Keratinocyte (primary cell): ENCODE data around the gene MED27. TPM values are rescaled to one million over a fixed set of nuclear protein-coding genes. Genes with fewer than 3 reads are reported as not detected.
A peak's percentile ranks its signal among the peaks of the same experiment; 100 is the strongest.

ENCODE experiments used
- DNase-seq: peaks from one replicate; pipeline ENCODE4 v3.0.0-alpha.2; 2011; ENCODE audit warnings: low read depth, missing footprints, low spot score
- FAIRE-seq: peaks from 2 replicates; lab custom pipeline; 2011; peaks lifted over from hg19 to GRCh38; lab: Jason Lieb, UNC
- H2AFZ ChIP-seq: 2 replicates; pipeline ENCODE4 v1.6.0; 2012; ENCODE audit warnings: low read length, control low read depth, inconsistent platforms; ENCODE audit not compliant: control insufficient read depth
- H3K27ac ChIP-seq: 2 replicates; pipeline ENCODE4 v1.5.1; 2011; ENCODE audit warnings: low read length; ENCODE audit not compliant: control insufficient read depth, insufficient read depth
- H3K27me3 ChIP-seq: 3 replicates; pipeline ENCODE4 v1.6.0; 2011; ENCODE audit warnings: low read length; ENCODE audit not compliant: control insufficient read depth, insufficient read depth; ENCODE audit errors: extremely low read depth
- H3K36me3 ChIP-seq, 2 experiments: 2 replicates in 1 of 2; 3 replicates in 1 of 2; pipeline ENCODE4 v1.5.1; 2011; ENCODE audit warnings: low read length in 2 of 2, mild to moderate bottlenecking in 1 of 2; ENCODE audit not compliant: control insufficient read depth in 2 of 2, insufficient read depth in 2 of 2; ENCODE audit errors: extremely low read depth in 1 of 2
- H3K4me1 ChIP-seq: 3 replicates; pipeline ENCODE4 v1.5.1; 2011; ENCODE audit warnings: low read length; ENCODE audit not compliant: control insufficient read depth, insufficient read depth; ENCODE audit errors: extremely low read depth
- H3K4me2 ChIP-seq: 3 replicates; pipeline ENCODE4 v1.6.0; 2011; ENCODE audit warnings: low read depth, low read length; ENCODE audit not compliant: control insufficient read depth, insufficient read depth; ENCODE audit errors: extremely low read depth
- H3K4me3 ChIP-seq, 3 experiments: fragments of 200-600 bp in 1 of 3; sonication (generic) in 1 of 3; 2 replicates in 2 of 3; 3 replicates in 1 of 3; pipeline ENCODE4 v1.5.1; 2011 to 2016; ENCODE audit warnings: low read length in 3 of 3, mild to moderate bottlenecking in 3 of 3, control low read depth in 2 of 3, inconsistent platforms in 1 of 3, low read depth in 1 of 3, mixed read lengths in 1 of 3, mixed run types in 1 of 3, moderate library complexity in 1 of 3; ENCODE audit not compliant: control insufficient read depth in 2 of 3, insufficient read depth in 2 of 3; ENCODE audit errors: extremely low read depth in 1 of 3
- H3K79me2 ChIP-seq: 2 replicates; pipeline ENCODE4 v1.6.0; 2012; ENCODE audit warnings: low read length; ENCODE audit not compliant: control insufficient read depth, insufficient read depth
- H3K9ac ChIP-seq: 3 replicates; pipeline ENCODE4 v1.6.0; 2011; ENCODE audit warnings: low read length; ENCODE audit not compliant: control insufficient read depth, insufficient read depth; ENCODE audit errors: extremely low read depth
- H3K9me1 ChIP-seq: 3 replicates; pipeline ENCODE4 v1.6.0; 2011; ENCODE audit warnings: low read length; ENCODE audit not compliant: control insufficient read depth, insufficient read depth; ENCODE audit errors: extremely low read depth
- H3K9me3 ChIP-seq: 2 replicates; pipeline ENCODE4 v1.5.1; 2012; ENCODE audit warnings: low read depth, low read length; ENCODE audit not compliant: control insufficient read depth
- H4K20me1 ChIP-seq: 3 replicates; pipeline ENCODE4 v1.6.0; 2011; ENCODE audit warnings: low read length; ENCODE audit not compliant: control insufficient read depth, insufficient read depth; ENCODE audit errors: extremely low read depth
- EZH2 ChIP-seq: IDR thresholded peaks from one replicate; pipeline ENCODE4 v1.6.1; 2012; ENCODE audit warnings: inconsistent platforms, mild to moderate bottlenecking, low read length, moderate library complexity
- dilution Hi-C: fragments of 300-500 bp; cut with MboI; formaldehyde crosslinking; loops from one replicate; pipeline ENCODE4 v1.7.0; 2020; ENCODE audit warnings: low sequenced_read_pairs; ENCODE audit not compliant: extremely low pct_ligation_motif_present
- polyA plus RNA-seq, 5 experiments: library from polyadenylated mRNA; depleted of rRNA in 3 of 5; stranded (reverse) in 3 of 5; stranded (forward) in 1 of 5; unstranded in 1 of 5; fragments of >200 nt; gene quantifications; 1 replicate in 1 of 5; 2 replicates in 3 of 5; 3 replicates in 1 of 5; pipeline versions ENCODE4 v1.2.1 to v1.2.3, GENCODE V29; 2011 to 2012; ENCODE audit warnings: missing spikeins in 2 of 5, low read depth in 1 of 5, low replicate concordance in 1 of 5
- TF ChIP-seq, protein P1 (sequence below), 3 experiments: IDR thresholded peaks in 1 of 3; conservative IDR thresholded peaks in 1 of 3; optimal IDR thresholded peaks in 1 of 3; 2 replicates in 2 of 3; 3 replicates in 1 of 3; pipeline versions ENCODE3 to v1.5.1; 2011; ENCODE audit warnings: low read length in 3 of 3, mild to moderate bottlenecking in 3 of 3, moderate library complexity in 2 of 3, control low read depth in 1 of 3, inconsistent platforms in 1 of 3; ENCODE audit not compliant: insufficient read depth in 2 of 3; ENCODE audit errors: extremely low read depth in 1 of 3

MED27 gene
- polyA plus RNA-seq, 1 donor (not counting 4 experiments of a cell fraction or from before 2014, with no cell fraction given), result 39.0 TPM

- dilution Hi-C loops, result no loop called here
- H4K20me1 ChIP-seq, result no peaks in the 10 kb centered on the region
- no peak overlapping the region for H2AFZ ChIP-seq
- no peaks in the 10 kb centered on the region for H3K9me3 ChIP-seq
- TF ChIP-seq, protein P1, sequence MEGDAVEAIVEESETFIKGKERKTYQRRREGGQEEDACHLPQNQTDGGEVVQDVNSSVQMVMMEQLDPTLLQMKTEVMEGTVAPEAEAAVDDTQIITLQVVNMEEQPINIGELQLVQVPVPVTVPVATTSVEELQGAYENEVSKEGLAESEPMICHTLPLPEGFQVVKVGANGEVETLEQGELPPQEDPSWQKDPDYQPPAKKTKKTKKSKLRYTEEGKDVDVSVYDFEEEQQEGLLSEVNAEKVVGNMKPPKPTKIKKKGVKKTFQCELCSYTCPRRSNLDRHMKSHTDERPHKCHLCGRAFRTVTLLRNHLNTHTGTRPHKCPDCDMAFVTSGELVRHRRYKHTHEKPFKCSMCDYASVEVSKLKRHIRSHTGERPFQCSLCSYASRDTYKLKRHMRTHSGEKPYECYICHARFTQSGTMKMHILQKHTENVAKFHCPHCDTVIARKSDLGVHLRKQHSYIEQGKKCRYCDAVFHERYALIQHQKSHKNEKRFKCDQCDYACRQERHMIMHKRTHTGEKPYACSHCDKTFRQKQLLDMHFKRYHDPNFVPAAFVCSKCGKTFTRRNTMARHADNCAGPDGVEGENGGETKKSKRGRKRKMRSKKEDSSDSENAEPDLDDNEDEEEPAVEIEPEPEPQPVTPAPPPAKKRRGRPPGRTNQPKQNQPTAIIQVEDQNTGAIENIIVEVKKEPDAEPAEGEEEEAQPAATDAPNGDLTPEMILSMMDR (optimal IDR thresholded peaks at IDR 0.05 in 1 of 3, IDR thresholded peaks at IDR 0.05 in 1 of 3, conservative IDR thresholded peaks at IDR 0.05 in 1 of 3; ENCODE audit: extremely low read depth in 1 of 3, insufficient read depth in 2 of 3, low read length in 3 of 3), result no peak
- peak overlapping the region; percentile 81 for H3K27ac ChIP-seq
- DNase-seq, result peak; percentile 63
- H3K4me1 ChIP-seq, result peaks cover 62% of the 10 kb centered on the region
- peak overlapping the region; percentile 66 for H3K4me2 ChIP-seq
- no peaks in the 10 kb centered on the region for H3K27me3 ChIP-seq
- H3K9me1 ChIP-seq, result peaks cover 8% of the 10 kb centered on the region
- H3K79me2 ChIP-seq, result peaks cover 36% of the 10 kb centered on the region
- peak; percentile 85 for FAIRE-seq
- peak overlapping the region in 2 of 3 experiments; percentile 39 to 45 for H3K4me3 ChIP-seq
- no peaks in the 10 kb centered on the region for H3K36me3 ChIP-seq
- peak overlapping the region; percentile 57 for H3K9ac ChIP-seq
Observed at GRCh38 chr9:132027752-132028663, 51.7 kb downstream of the MED27 start.

- peak; percentile 82 for DNase-seq
- H3K79me2 ChIP-seq, result peaks cover 38% of the 10 kb centered on the region
- peak overlapping the region; percentile 57 for H3K9ac ChIP-seq
- no peaks in the 10 kb centered on the region for H3K27me3 ChIP-seq
- H3K27ac ChIP-seq, result peak overlapping the region; percentile 81
- H2AFZ ChIP-seq, result no peak overlapping the region
- H3K4me2 ChIP-seq, result peak overlapping the region; percentile 66
- no peaks in the 10 kb centered on the region for H3K9me3 ChIP-seq
- peaks cover 8% of the 10 kb centered on the region for H3K9me1 ChIP-seq
- H3K4me3 ChIP-seq, result peak overlapping the region; percentile 4 to 50 (median 45)
- H3K4me1 ChIP-seq, result peaks cover 62% of the 10 kb centered on the region
- dilution Hi-C loops, result no loop called here
- H4K20me1 ChIP-seq, result no peaks in the 10 kb centered on the region
- peak; percentile 93 for FAIRE-seq
- no peak for TF ChIP-seq EZH2
- TF ChIP-seq, protein P1 (optimal IDR thresholded peaks at IDR 0.05 in 1 of 3, IDR thresholded peaks at IDR 0.05 in 1 of 3, conservative IDR thresholded peaks at IDR 0.05 in 1 of 3; ENCODE audit: extremely low read depth in 1 of 3, insufficient read depth in 2 of 3, low read length in 3 of 3), result no peak
- H3K36me3 ChIP-seq, result no peaks in the 10 kb centered on the region
Observed at GRCh38 chr9:132026932-132027585, 52.6 kb downstream of the MED27 start.
